ENCODE measurements around the gene KIAA0930. TPM values are rescaled to one million over a fixed set of nuclear protein-coding genes. Genes with fewer than 3 reads are reported as not detected.

KIAA0930 gene
- total and polyA plus RNA-seq, 2 of the 4 experiments (the other 2 are of a cell fraction), result 25.3 to 34.1 TPM

DNA sequence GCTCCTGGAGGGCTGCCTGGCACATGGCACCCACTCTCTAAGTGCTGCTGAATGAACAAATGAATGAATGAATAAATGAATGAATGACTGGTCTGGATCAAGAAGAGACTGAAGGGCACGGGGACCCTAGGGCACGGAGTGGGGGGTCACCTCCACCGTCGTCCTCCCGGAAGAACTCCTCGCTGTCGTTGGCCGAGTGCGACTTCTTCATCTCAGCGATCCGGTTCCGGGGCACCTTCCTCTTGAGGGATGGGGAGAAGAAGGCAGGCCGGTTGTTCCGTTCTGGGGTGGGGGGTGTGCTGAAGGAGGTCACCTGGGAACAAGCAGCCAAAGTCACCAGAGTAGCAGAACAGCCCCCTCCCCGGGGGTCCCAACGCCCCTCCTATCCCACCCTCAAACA, 41.0 kb downstream of the KIAA0930 start:
- Histone ChIP-seq H3K4me1 (ENCODE audit: control insufficient read depth, insufficient read depth, low read length) (peaks cover 21% of the 10 kb centered on the region), H3K4ac (ENCODE audit: low read depth, low read length) (peak overlapping the region; percentile 10; the same call in 1 of the 2 replicates), H3K9me1 (ENCODE audit: insufficient read depth, low read length) (peaks cover 15% of the 10 kb centered on the region), H4K8ac (ENCODE audit: low read depth in 2 of 2, low read length in 2 of 2) (no peak overlapping the region; a peak in 2 of 4 replicates), H2BK5ac (ENCODE audit: low read depth, low read length, poor library complexity, severe bottlenecking) (no peak overlapping the region), H3K56ac (ENCODE audit: extremely low read depth, insufficient read depth, low read length) (no peak overlapping the region), H3K36me3 (ENCODE audit: control insufficient read depth, insufficient read depth, low read length) (peaks cover 63% of the 10 kb centered on the region), H3K27ac (ENCODE audit: insufficient read depth, low read length) (no peak overlapping the region), H2AK9ac (replicated peaks; ENCODE audit: low read depth, low read length, poor library complexity) (no peak overlapping the region), H3K4me3 (ENCODE audit: insufficient read depth, low read depth, low read length) (no peak overlapping the region), H3K18ac (ENCODE audit: low read depth, low read length) (no peak overlapping the region), H2AFZ (replicated peaks; ENCODE audit: low read length, poor library complexity) (no peak overlapping the region), H3K79me1 (ENCODE audit: low read depth in 1 of 2, low read length in 2 of 2) (peaks cover 0 to 21% of the 10 kb centered on the region in 2 experiments; a peak in 3 of 4 replicates), H2BK15ac (ENCODE audit: low read depth, low read length) (no peak overlapping the region; the same call in 2 of the 3 replicates), H2BK120ac (ENCODE audit: low read depth, low read length) (peak overlapping the region; percentile 14; the same call in 1 of the 2 replicates), H4K5ac (ENCODE audit: low read depth, low read length) (no peak overlapping the region), H2AK5ac (ENCODE audit: low read depth, low read length) (peak overlapping the region; percentile 96), H3K9ac (ENCODE audit: low read depth, low read length) (no peak overlapping the region), H4K91ac (ENCODE audit: insufficient read depth, low read depth, low read length) (no peak overlapping the region), H2BK20ac (ENCODE audit: low read depth, low read length) (no peak overlapping the region), H3K14ac (replicated peaks; ENCODE audit: low read depth, low read length) (no peak overlapping the region), H3K9me3 (ENCODE audit: control insufficient read depth, insufficient read depth, low read length) (no peaks in the 10 kb centered on the region), H3K4me2 (ENCODE audit: low read depth, low read length) (no peak overlapping the region), H4K20me1 (ENCODE audit: insufficient read depth, low read length) (peaks cover 24% of the 10 kb centered on the region), H3K23ac (ENCODE audit: low read depth, low read length) (no peak overlapping the region), H3K27me3 (ENCODE audit: control insufficient read depth, insufficient read depth, low read length) (no peaks in the 10 kb centered on the region)
- ATAC-seq (ENCODE audit: low read depth) (no peak), DNase-seq (no peak)
- dilution Hi-C loops (cut with HindIII; ENCODE audit: low sequenced_read_pairs, unreplicated experiment), result no loop called here
- in situ Hi-C loops (cut with MboI; ENCODE audit: low sequenced_read_pairs), result no loop called here
- no TSS peak for BruUV-seq (replicated peaks)
- TF ChIP-seq, protein P1, sequence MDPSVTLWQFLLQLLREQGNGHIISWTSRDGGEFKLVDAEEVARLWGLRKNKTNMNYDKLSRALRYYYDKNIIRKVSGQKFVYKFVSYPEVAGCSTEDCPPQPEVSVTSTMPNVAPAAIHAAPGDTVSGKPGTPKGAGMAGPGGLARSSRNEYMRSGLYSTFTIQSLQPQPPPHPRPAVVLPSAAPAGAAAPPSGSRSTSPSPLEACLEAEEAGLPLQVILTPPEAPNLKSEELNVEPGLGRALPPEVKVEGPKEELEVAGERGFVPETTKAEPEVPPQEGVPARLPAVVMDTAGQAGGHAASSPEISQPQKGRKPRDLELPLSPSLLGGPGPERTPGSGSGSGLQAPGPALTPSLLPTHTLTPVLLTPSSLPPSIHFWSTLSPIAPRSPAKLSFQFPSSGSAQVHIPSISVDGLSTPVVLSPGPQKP (IDR thresholded peaks at IDR 0.05; ENCODE audit: borderline replicate concordance, low read depth, low read length), result no peak
- TF ChIP-seq SMC3 (IDR thresholded peaks at IDR 0.05; ENCODE audit: low read depth, low read length) (no peak), NFE2L2 (IDR thresholded peaks at IDR 0.05; ENCODE audit: low read depth, low read length) (no peak), CHD1 (IDR thresholded peaks at IDR 0.05; ENCODE audit: low read depth, low read length) (no peak)
- CTCF ChIA-PET, result no interaction called here
- intact Hi-C loops (cut with micrococcal nuclease), result loop anchor here (5.0 kb wide), 1 partner anchor 97 kb away; no protein-coding TSS in a partner anchor
- POLR2A ChIA-PET (ENCODE audit: unreplicated experiment), result no interaction called here
- WGBS, 2 experiments (ENCODE audit: extremely low coverage in 2 of 2, insufficient read length in 1 of 2), result no CpG with 5 or more reads among the region's 16 CpGs
